ENCODE results near the gene MLIP.

- TF ChIP-seq CTCF (IDR thresholded peaks at IDR 0.05; ENCODE audit: low read length) (peak; percentile 57), EZH2 (IDR thresholded peaks at IDR 0.05; ENCODE audit: borderline replicate concordance, low read length) (no peak)
These were observed 156.6 kb downstream of the MLIP start for GRCh38 chr6:54267798-54268197.
